Raji (cell line): ENCODE data around the gene CLN3.

Experiments used
- POLR2A ChIP-seq: IDR thresholded peaks from 2 replicates; pipeline ENCODE4 v1.6.1; 2011; ENCODE audit warnings: low read depth, low read length, control low read depth; ENCODE audit not compliant: insufficient read depth

The CLN3 gene

DNA sequence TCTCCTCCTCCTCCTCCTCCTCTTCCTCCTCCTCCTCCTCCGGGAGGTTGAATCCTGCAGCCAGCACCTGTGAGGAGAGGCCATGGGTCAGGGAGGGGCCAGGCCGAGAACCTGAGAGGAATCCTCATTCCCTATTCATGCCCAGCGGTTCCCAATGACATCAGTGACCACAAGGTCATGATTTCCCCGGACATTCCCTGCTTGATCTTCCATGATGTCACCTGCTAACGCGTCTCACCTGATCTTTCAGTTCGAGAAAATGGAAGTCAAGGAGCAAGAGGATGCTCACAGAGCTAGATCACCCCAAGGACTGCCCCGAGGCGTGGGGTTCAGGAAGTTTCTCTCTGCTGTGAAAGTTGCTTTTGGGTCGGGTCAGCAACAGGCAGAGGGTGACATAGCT is 8.0 kb upstream of the CLN3 start:
- TF ChIP-seq POLR2A = no peak

DNA sequence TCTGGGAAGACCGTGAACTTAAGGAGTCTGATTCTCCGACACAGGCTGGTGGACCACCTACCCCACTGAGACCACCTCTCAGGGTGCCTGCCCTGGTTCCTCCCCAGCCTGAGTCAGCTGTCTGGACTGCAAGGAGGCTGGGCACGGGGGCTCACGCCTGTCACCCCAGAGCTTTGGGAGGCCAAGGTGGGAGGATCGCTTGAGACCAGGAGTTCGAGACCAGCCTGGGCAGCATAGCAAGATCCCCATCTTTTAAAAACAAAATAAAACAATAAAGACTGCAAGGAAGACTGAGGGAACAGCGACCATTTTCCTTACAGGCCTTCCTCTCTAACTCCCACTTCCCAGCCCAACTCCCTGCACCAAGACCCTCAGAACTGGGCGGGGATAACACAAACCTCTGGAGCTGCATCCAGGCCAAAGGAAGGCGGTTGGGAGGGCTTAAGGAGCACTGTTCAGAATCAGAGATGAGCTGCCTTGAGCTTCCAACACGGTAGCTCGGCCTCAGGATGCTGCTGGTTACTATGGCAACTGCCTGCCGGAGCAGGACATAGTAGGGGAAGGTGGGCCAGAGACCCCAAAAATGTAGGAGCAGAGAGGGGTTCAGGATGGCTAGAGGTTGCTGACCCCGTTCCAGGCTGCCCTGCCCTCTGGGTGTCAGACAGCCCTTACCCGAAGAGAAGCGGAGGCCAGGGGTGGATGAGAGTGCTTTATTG is 7.0 kb upstream of the CLN3 start:
- no peak for TF ChIP-seq POLR2A

DNA sequence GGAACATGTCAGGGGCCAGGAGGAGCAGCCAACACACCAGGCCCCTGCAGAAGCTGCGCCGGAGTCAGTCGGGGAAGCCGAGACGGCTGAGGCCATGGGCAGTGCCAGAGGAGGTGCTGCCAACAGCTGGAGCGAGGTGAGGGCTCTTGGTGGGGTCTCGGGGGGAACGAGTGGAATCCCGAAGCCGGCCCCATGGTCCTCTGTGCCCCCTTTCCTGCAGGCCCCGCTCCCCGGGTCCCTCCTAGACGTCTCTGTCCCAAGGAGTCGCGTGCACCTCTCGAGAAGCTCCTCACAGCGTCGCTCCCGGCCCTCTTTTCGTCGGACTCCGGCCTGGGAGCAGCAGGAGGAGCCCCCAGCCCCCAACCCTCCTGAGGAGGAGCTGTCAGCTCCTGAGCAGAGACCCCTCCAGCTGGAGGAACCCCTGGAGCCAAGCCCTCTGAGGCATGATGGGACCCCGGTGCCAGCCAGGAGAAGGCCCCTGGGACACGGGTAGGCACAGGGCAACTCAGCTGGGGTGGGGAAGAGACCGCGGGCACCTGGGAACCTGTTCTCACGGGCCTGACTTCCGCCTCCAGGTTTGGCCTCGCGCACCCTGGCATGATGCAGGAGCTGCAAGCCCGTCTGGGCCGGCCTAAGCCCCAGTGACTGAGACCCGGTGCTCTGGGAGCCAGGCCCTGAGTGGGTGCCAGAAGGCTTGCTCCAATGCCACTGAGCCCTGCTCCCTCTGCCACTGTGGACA is 6.2 kb upstream of the CLN3 start:
- no peak for TF ChIP-seq POLR2A

DNA sequence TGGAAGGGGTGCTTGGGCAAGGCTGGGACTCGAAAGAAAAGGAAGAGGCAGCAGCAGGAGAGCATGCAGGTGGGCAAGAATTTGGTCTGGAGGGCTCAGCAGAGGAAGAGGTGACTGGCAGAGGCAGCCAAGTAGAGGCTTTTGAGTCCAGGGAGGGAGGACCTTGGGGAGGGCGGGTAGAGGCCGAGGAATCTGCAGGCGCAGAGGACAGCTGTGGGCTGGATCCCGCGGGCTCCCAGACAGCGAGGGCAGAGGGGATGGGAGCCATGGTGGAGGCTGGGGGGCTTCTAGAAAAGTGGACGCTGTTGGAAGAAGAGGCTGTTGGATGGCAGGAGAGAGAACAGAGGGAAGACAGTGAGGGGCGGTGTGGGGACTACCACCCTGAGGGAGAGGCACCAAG is 5.5 kb upstream of the CLN3 start:
- TF ChIP-seq POLR2A = no peak

DNA sequence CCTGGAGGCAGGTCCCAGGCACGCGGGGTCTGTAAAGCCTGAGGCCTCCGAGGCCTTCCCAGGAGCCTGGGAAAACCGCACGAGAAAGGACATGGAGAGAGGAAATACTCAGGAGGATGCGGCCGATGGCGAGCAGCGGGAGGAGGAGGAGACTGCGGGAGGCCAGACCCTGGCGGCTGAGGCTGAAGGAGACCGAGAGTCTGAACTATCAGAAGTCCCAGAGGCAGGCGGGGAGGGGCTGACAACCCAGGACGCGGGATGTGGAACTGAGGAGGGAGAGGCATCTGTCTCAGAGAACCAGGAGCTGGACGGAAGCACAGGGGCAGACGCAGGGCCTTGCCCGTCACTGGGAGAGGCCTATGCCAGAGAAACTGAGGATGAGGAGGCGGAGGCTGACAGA is 5.0 kb upstream of the CLN3 start:
- TF ChIP-seq POLR2A = no peak

DNA sequence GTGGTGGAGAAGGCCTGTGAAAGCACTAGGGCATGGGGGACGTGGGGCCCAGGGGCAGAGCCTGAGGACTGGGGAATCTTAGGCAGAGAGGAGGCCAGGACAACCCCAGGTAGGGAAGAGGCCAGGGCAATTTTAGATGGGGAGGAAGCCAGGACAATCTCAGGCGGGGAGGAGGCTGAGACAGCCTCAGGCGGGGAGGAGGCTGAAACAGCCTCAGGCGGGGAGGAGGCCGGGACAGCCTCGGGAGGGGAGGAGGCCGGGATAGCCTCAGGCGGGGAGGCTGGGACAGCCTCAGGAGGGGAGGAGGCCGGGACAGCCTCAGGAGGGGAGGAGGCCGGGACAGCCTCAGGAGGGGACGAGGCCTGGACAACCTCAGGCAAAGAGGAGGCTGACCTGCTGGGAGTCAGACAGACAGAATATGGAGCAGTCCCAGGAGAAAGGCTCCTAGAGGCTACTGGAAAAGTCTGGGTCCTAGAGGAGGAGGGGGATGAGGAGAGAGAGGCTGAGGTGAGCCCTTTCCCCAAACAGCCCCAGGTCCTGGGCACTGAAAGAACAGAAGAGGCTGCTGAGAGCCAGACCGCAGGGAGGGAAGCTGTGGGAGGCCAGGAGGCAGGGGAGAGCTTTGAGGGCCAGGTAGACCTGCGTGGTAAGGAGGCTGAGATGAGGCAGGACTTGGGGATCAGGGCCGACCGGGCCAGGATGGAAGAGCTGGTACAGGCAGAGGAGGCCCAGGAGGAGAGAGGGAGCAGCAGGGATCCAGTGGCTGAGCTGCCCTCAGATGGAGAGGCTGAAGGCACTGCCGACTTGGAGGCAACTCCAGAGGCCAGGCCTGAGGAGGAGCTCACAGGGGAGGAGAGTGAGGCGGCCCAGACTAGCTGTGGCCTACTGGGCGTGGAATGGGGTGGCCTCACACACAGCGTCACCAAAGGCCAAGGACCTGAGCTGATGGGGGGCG is 4.2 kb upstream of the CLN3 start:
- no peak for TF ChIP-seq POLR2A

DNA sequence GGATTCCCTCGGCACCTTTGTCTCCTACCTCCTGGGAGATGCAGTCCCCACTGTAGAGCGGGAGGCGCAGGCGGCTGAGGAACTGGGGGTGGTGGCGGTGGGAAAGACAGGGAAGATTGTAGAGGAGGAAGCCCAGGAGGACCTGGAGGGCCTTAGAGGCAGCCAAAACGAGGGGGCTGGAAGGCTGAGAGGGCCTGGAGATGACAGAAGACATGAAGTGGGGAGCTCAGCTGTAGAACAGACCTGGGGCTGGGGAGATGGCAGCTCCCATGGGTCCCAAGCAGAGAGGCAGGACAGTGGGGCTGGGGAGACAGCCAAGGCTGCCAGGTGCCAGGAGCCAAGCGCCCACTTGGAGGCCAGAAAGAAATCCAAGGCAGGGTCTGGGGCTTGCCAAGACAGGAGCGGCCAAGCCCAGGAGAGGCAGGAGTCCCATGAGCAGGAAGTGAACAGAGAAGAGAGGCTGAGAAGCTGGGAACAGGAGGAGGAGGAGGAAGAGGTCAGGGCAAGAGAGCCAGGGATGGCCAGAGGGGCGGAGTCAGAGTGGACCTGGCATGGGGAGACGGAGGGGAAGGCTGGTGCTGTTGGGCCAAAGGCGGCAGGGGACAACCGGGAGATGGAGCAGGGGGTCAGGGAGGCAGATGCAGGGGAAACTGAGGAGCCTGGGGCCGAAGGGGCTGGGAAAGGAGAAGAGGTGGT is 3.4 kb upstream of the CLN3 start:
- no peak for TF ChIP-seq POLR2A

DNA sequence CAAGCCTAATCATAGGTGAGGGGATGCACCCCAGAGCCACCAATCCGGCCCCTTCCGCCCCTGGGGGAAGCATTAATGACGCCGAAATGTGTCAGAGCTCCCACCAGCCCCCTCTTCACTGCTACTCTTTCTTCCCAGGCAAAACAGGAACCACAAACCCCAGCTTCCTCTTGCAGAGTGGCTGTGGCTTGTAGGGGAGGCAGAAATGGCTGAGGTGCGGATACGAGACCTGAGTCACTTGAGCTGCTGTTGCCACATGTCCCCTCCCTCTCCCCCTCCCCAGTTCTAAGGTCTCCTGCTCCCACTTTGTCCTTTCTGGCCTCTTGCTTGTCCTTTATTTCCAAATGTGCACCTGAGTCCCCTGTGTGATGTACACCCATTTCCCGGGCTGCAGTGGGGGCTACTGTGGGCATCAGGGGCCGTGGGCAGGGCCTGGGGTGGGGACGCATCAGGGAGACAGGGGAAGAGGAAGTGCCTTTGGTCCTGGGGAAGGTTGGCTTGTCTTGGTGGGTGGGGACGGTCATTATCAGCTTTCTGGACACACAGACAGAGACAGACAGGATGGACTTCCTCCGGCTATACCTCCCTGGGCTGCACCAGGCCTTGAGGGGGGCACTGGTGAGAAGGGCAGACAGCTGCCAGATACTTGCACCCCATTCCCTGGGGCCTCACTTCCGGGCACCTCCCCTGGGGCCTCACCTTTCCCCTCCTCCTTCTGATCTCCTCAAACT is 2.4 kb upstream of the CLN3 start, which contains the start of gene APOBR:
TSS of gene APOBR (plus strand) at position 523 of the 731 bp plus-strand sequence. CDS start at position 562, 39 bp downstream.
- TF ChIP-seq POLR2A = peak; percentile 85

DNA sequence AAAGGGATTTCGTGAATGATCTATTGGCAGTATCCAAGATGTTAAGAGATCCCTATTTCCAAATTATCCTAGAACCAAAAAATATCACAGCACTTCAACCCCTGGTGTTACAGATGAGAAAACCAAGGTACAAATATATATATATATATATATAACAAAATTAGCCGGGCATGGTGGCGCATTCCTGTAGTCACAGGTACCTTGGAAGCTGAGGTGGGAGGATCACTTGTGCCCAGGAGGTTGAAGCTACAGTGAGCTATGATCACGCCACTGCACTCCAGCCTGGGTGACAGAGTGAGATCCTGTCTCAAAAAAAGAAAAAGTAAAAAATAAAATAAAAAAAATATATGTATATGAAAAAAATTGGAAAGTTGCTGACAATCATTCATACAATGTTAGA is 637 bp upstream of the CLN3 start:
- no peak for TF ChIP-seq POLR2A

DNA sequence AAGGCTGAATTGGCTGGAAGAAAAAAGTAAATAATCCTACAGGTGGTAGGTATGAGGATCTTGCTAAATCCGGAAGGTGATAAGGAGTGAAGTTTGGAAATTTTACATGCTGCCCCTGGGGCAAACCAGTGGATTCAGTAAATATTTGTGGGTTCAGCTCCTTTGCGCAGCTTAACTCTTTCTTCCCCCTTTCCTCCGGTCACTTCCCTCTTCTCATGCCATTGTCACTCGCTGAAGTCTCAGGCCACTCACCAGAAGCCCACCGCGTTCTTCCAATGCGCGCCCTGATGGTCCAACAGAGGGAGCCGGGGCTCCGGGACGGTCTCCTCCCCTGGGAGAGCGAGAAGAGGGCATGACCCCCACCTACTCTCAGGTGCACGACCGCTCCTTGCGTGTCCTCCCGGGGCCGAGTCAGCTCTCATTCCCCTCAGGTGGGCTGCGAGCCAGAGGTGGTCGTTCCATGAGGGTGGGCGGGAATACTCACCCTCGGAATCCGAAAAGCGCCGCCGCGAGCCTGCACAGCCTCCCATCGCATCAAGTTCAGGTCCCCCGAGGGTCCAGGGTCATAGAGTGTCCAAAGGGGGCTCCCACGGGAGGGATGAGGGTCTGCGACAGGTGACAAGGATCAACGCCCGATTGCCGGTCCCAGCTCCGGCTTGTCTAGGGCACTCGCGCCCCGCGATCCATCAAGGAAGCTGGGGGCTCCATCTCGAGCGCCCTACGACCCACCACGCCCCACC is 474 bp downstream of the CLN3 start:
- TF ChIP-seq POLR2A = no peak

DNA sequence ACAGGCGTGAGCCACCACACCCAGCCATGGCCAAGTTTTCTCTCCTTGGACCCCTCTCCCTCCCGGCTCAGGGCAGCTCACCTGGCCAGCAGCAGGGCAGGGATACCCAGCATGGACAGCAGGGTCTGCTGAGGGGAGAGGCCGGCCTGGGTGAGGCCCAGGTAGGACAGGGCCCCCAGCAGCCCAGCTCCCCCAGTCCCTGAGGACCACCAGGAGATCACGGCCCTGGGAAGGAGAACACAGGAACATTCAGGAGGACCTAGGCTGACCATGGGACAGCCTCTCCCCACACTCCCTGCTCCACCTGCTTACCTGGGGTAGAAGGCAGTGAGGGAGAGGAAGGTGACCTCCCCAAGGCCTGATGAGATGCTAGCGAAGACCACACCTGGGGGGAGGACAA is 5.6 kb downstream of the CLN3 start:
- no peak for TF ChIP-seq POLR2A

DNA sequence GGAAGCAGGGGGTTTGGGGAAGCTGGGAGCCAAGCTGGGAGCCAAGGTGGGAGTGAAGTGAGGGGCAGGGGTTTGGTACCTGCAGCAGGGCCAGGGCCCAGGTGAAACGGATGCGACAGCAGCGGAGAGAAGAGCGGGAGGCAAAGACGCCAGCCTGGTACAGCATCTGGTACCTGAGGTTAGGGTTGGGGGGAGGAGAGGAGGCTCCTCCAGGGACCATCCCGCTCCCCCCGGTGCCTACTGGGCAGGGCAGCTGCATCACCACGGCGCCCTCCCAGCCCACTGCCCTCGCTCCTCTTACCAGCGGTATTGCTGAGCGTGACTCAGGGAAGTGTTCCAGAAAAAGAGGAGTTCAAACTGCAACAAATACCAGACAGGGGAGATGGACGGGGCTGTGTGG is 9.8 kb downstream of the CLN3 start:
- no peak for TF ChIP-seq POLR2A

DNA sequence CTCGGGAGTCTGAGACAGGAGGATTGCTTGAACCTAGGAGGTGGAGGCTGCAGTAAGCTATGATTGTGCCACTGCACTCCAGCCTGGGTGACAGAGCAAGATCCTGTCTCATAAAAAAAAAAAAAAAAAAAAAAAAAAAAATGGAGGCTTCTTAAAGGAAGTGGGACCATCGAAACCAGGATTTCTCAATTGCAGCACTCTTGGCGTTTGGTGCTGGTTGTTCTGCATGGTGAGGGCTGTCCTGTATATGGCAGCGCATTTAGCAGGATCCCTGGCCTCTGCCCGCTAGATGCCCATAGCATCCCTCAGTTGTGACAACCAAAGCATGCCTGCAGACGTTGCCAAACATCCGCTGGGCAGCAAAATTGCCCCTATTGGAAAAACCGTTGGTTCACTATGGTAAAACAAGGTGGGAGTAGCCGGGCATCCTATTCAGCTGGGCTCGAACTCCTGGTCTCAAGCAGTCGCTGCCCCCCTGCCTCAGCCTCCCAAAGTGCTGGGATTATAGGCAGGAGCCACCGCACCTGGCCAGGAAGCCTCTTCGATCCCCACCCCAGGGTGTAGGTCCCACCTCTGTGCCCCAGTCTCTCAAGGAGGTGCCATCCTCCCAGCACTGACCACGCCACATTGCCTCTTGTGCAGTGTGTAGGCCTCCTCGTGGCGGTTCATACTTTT is 13.2 kb downstream of the CLN3 start:
- TF ChIP-seq POLR2A = no peak
